CD8-positive, alpha-beta memory T cell (primary cell): ENCODE data around the gene BOLA2. TPM values are rescaled to one million over a fixed set of nuclear protein-coding genes. Genes with fewer than 3 reads are reported as not detected.

Experiments used
- polyA plus RNA-seq: library from polyadenylated mRNA; unstranded; fragments of 300-500 nt; fragmentation: Illumina TruSeq; gene quantifications from one replicate; pipeline ENCODE4 v1.2.3, GENCODE V29; 2021
- total RNA-seq, 2 experiments: library from RNA; stranded (reverse); gene quantifications; one replicate each; pipeline ENCODE4 v1.2.3, GENCODE V29; 2021

BOLA2 gene
- total and polyA plus RNA-seq, 3 experiments from 2014 or later = 10.5 to 32.3 (median 15.6) TPM

Other genes with a start within 250 kb of the BOLA2 start
- gene NPIPB11, start 47.6 kb downstream of the BOLA2 start, total RNA-seq = 1 to 10 TPM in 1 of 2 experiments, under 1 TPM in 1; 0.84 to 1.5 TPM
- gene NPIPB11, start 47.6 kb downstream of the BOLA2 start, polyA plus RNA-seq = 0.51 TPM
- 10 to 100 TPM; 61.7 to 64.7 TPM for gene SLX1B, start 182 bp upstream of the BOLA2 start, total RNA-seq
- 6.3 TPM for gene SLX1B, start 182 bp upstream of the BOLA2 start, polyA plus RNA-seq
- 1 to 10 TPM in 1 of 2 experiments, under 1 TPM in 1; 0.78 to 1.0 TPM for gene SULT1A4, start 5.6 kb upstream of the BOLA2 start, total RNA-seq
- gene SULT1A4, start 5.6 kb upstream of the BOLA2 start, polyA plus RNA-seq = 1.1 TPM
- gene NPIPB12, start 52.1 kb upstream of the BOLA2 start, total RNA-seq = 10 to 100 TPM; 52.1 to 55.0 TPM
- gene NPIPB12, start 52.1 kb upstream of the BOLA2 start, polyA plus RNA-seq = 8.9 TPM
- gene SPN, start 208.9 kb upstream of the BOLA2 start, total RNA-seq = 100 to 1,000 TPM; 136 to 144 TPM
- gene SPN, start 208.9 kb upstream of the BOLA2 start, polyA plus RNA-seq = 255 TPM
- gene QPRT, start 224.8 kb upstream of the BOLA2 start, total RNA-seq = 1 to 10 TPM; 3.0 to 3.5 TPM
- gene QPRT, start 224.8 kb upstream of the BOLA2 start, polyA plus RNA-seq = 0.74 TPM